PFSK-1 (cell line): ENCODE measurements around the gene GASK1B.

Source experiments
- POLR2AphosphoS5 ChIP-seq: IDR thresholded peaks from 2 replicates; pipeline ENCODE4 v1.6.1; 2012; ENCODE audit warnings: low read depth, mild to moderate bottlenecking, control low read depth, low read length, moderate library complexity
- REST ChIP-seq, 2 experiments: IDR thresholded peaks; 2 replicates each; pipeline versions ENCODE4 v1.6.1 to v1.8.0; 2011 to 2012; ENCODE audit warnings: low read depth in 2 of 2, low read length in 2 of 2, control low read depth in 1 of 2, inconsistent platforms in 1 of 2, mild to moderate bottlenecking in 1 of 2, moderate library complexity in 1 of 2; ENCODE audit not compliant: insufficient read depth in 1 of 2

GRCh38 chr4:158208963-158209640, 36.3 kb upstream of the GASK1B start:
- TF ChIP-seq REST (IDR thresholded peaks at IDR 0.05; ENCODE audit: insufficient read depth in 1 of 2, low read depth in 2 of 2, low read length in 2 of 2) = no peak
- no peak for TF ChIP-seq POLR2AphosphoS5
